OCI-LY1 (cell line): ENCODE results near the gene IDH2.
"Not testable (repeated sequence)": the region's sequence is repeated elsewhere in the genome, so short reads cannot be mapped to it uniquely, and the experiment has no call there.

Experiments
- H2AFZ ChIP-seq: fragments of 200-600 bp; sonication (generic), shearing (Covaris generic); 2 replicates; pipeline ENCODE4 v1.6.0; 2014; ENCODE audit warnings: antibody characterized with exemption, mild to moderate bottlenecking, low read length
- H3F3A ChIP-seq: fragments of 200-600 bp; sonication (generic), shearing (Covaris generic); 2 replicates; pipeline ENCODE4 v1.6.0; 2014; ENCODE audit warnings: mild to moderate bottlenecking, antibody characterized with exemption, low read length, moderate library complexity; ENCODE audit not compliant: insufficient read depth
- H3K27ac ChIP-seq: fragments of 200-600 bp; sonication (generic); 2 replicates; pipeline ENCODE4 v1.5.1; 2014; ENCODE audit warnings: low read length, mixed run types, mild to moderate bottlenecking, low read depth; ENCODE audit not compliant: poor library complexity, severe bottlenecking
- H3K27me3 ChIP-seq: fragments of 200-600 bp; sonication (generic); 2 replicates; pipeline ENCODE4 v1.6.0; 2014; ENCODE audit warnings: antibody characterized with exemption, mild to moderate bottlenecking, low read length, moderate library complexity; ENCODE audit not compliant: insufficient read depth
- H3K36me3 ChIP-seq: fragments of 200-600 bp; sonication (generic); 2 replicates; pipeline ENCODE4 v1.6.1; 2014; ENCODE audit warnings: mild to moderate bottlenecking, antibody characterized with exemption, low read length, moderate library complexity, mixed read lengths; ENCODE audit not compliant: insufficient read depth
- H3K4me1 ChIP-seq: fragments of 200-600 bp; sonication (generic); 2 replicates; pipeline ENCODE4 v1.5.1; 2014; ENCODE audit warnings: mild to moderate bottlenecking, low read length, moderate library complexity; ENCODE audit not compliant: insufficient read depth, severe bottlenecking
- H3K4me2 ChIP-seq: fragments of 200-600 bp; sonication (generic), shearing (Covaris generic); 2 replicates; pipeline ENCODE4 v1.6.1; 2014; ENCODE audit warnings: low read length
- H3K4me3 ChIP-seq: fragments of 200-600 bp; sonication (generic); 2 replicates; pipeline ENCODE4 v1.5.1; 2014; ENCODE audit warnings: low read length, low read depth, mild to moderate bottlenecking, mixed read lengths; ENCODE audit not compliant: poor library complexity, severe bottlenecking
- H3K79me2 ChIP-seq: fragments of 200-600 bp; shearing (Covaris generic); 2 replicates; pipeline ENCODE4 v1.6.1; 2016; ENCODE audit warnings: mixed run types, low read length, mixed read lengths; ENCODE audit not compliant: insufficient read depth
- H3K9ac ChIP-seq: fragments of 200-600 bp; sonication (generic), shearing (Covaris generic); 2 replicates; pipeline ENCODE4 v1.6.1; 2014; ENCODE audit warnings: mild to moderate bottlenecking, low read length, mixed read lengths
- H3K9me2 ChIP-seq: fragments of 200-600 bp; sonication (generic), shearing (Covaris generic); 2 replicates; pipeline ENCODE4 v1.6.1; 2014; ENCODE audit warnings: low read depth, mild to moderate bottlenecking, low read length, mixed read lengths
- H3K9me3 ChIP-seq: fragments of 200-600 bp; shearing (Covaris generic); 2 replicates; pipeline ENCODE4 v1.6.1; 2014; ENCODE audit warnings: low read length, mixed read lengths
- H4K20me1 ChIP-seq: fragments of 200-600 bp; sonication (generic), shearing (Covaris generic); 2 replicates; pipeline ENCODE4 v1.6.0; 2016; ENCODE audit warnings: mild to moderate bottlenecking, low read length; ENCODE audit not compliant: insufficient read depth
- CTCF ChIP-seq: fragments of 200-600 bp; sonication (generic), shearing (Covaris generic); IDR thresholded peaks from 2 replicates; pipeline ENCODE4 v1.5.1; 2017; ENCODE audit warnings: mild to moderate bottlenecking, antibody characterized with exemption, low read length, moderate library complexity, mixed read lengths
- EZH2 ChIP-seq: fragments of 200-600 bp; sonication (generic), shearing (Covaris generic); IDR thresholded peaks from 2 replicates; pipeline ENCODE4 v1.8.0; 2017; ENCODE audit warnings: borderline replicate concordance, mixed run types, mild to moderate bottlenecking, antibody characterized with exemption, low read length, moderate library complexity, mixed read lengths

IDH2 gene

DNA sequence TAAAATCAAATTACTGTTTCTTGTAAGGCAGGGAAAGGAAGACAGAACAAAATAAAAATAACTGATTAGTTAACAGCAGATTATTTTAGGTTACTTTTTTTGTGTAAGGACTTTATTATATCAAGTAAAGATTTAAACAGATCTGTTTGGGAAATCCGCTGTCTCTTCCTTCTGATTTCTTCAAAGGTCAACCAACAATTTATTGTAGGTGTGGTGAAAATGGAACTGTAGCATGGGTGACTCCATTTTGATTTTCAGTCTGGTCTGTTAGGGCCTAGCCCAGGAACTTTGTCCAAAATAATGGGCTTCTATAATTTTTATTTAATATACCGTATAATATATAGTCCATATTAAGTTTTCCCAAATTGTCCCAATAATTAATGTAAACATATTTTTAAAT, 13.5 kb upstream of the IDH2 start:
- H3K9me2 ChIP-seq = no peaks in the 10 kb centered on the region
- no peaks in the 10 kb centered on the region; the same call in 1 of the 2 replicates for H3K27me3 ChIP-seq
- H2AFZ ChIP-seq = no peak overlapping the region
- H3K79me2 ChIP-seq = no peaks in the 10 kb centered on the region
- no peak overlapping the region for H3K4me2 ChIP-seq
- H3K9me3 ChIP-seq = peaks cover 10% of the 10 kb centered on the region
- H3K27ac ChIP-seq = no peak overlapping the region
- no peaks in the 10 kb centered on the region for H4K20me1 ChIP-seq
- no peak overlapping the region for H3K4me3 ChIP-seq
- no peaks in the 10 kb centered on the region; the same call in 1 of the 2 replicates for H3K36me3 ChIP-seq
- TF ChIP-seq EZH2 (no peak), CTCF (no peak)
- no peak overlapping the region for H3K9ac ChIP-seq
- no peaks in the 10 kb centered on the region for H3K4me1 ChIP-seq
- no peaks in the 10 kb centered on the region for H3F3A ChIP-seq

DNA sequence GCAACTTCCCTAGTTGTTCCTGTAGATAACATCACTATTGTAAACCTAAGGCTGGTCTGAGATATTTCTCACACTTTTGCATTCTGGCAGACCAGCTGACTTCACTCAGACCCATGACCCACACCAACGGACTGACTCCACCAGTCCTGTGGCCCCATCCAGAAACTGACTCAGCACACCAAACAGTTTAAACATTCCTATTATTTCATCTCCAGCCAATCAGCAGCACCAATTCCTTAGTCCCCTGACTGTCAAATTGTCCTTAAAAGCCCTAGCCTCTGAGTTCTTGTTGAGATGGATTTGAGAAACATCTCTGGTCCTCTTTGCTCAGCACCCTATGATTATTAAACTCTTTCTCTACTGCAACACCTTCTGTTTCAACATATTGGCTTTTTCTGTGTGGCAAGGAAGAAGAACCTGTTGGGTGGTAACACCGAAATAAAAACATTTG, 12.2 kb upstream of the IDH2 start:
- H3K79me2 ChIP-seq = no peaks in the 10 kb centered on the region
- no peaks in the 10 kb centered on the region for H4K20me1 ChIP-seq
- H3K27me3 ChIP-seq = no peaks in the 10 kb centered on the region; the same call in 1 of the 2 replicates
- H3K4me2 ChIP-seq = no peak overlapping the region
- H3K4me1 ChIP-seq = no peaks in the 10 kb centered on the region
- H3F3A ChIP-seq = no peaks in the 10 kb centered on the region
- no peak overlapping the region for H3K9ac ChIP-seq
- H3K36me3 ChIP-seq = no peaks in the 10 kb centered on the region; the same call in 1 of the 2 replicates
- no peak for TF ChIP-seq EZH2
- TF ChIP-seq CTCF = no peak
- no peak overlapping the region for H3K4me3 ChIP-seq
- H3K9me3 ChIP-seq = peaks cover 10% of the 10 kb centered on the region
- no peak overlapping the region for H3K27ac ChIP-seq
- no peaks in the 10 kb centered on the region for H3K9me2 ChIP-seq
- H2AFZ ChIP-seq = no peak overlapping the region

GRCh38 chr15:90113166-90113565, 10.9 kb upstream of the IDH2 start:
- no peak for TF ChIP-seq EZH2
- TF ChIP-seq CTCF = no peak
- no peak overlapping the region for H3K4me3 ChIP-seq
- no peak overlapping the region for H3K9ac ChIP-seq
- no peaks in the 10 kb centered on the region for H3F3A ChIP-seq
- H4K20me1 ChIP-seq = no peaks in the 10 kb centered on the region
- H3K4me2 ChIP-seq = no peak overlapping the region
- H3K9me3 ChIP-seq = peaks cover 10% of the 10 kb centered on the region
- no peaks in the 10 kb centered on the region; the same call in 1 of the 2 replicates for H3K27me3 ChIP-seq
- no peaks in the 10 kb centered on the region for H3K9me2 ChIP-seq
- no peaks in the 10 kb centered on the region for H3K4me1 ChIP-seq
- no peaks in the 10 kb centered on the region for H3K79me2 ChIP-seq
- H3K36me3 ChIP-seq = no peaks in the 10 kb centered on the region; the same call in 1 of the 2 replicates
- no peak overlapping the region for H2AFZ ChIP-seq
- H3K27ac ChIP-seq = no peak overlapping the region

- H3K9me3 ChIP-seq = not testable (repeated sequence)
Observed at GRCh38 chr15:90109163-90109751, 7.0 kb upstream of the IDH2 start.

GRCh38 chr15:90108038-90108437, 5.8 kb upstream of the IDH2 start:
- H3K36me3 ChIP-seq, H3K27me3 ChIP-seq, H3K9ac ChIP-seq, H3K4me3 ChIP-seq, H3K4me2 ChIP-seq, H3F3A ChIP-seq, H3K27ac ChIP-seq, H3K9me3 ChIP-seq, H3K4me1 ChIP-seq, H4K20me1 ChIP-seq, H3K79me2 ChIP-seq, H3K9me2 ChIP-seq, H2AFZ ChIP-seq: not testable (repeated sequence)

More at GRCh38 chr15:90109163-90109751, 7.0 kb upstream of the IDH2 start:
- H3K27me3 ChIP-seq, H3K79me2 ChIP-seq, H3K9ac ChIP-seq, H3K4me3 ChIP-seq, H4K20me1 ChIP-seq, H3K4me1 ChIP-seq, H3K27ac ChIP-seq, H3F3A ChIP-seq, H3K4me2 ChIP-seq, H2AFZ ChIP-seq, H3K9me2 ChIP-seq, H3K36me3 ChIP-seq: not testable (repeated sequence)
